Stomach (tissue), 4 donors: Measurements from ENCODE around the gene STK11IP.

Experiments used
- EP300 ChIP-seq: sonication (generic); formaldehyde crosslinking; IDR thresholded peaks from one replicate; pipeline ENCODE4 v1.6.1; 2017; ENCODE audit warnings: antibody characterized with exemption
- POLR2A ChIP-seq, 4 donors: fragments of 450-650 bp; IDR thresholded peaks; one replicate each; pipeline ENCODE4 v1.6.1; 2016; ENCODE audit warnings: antibody characterized with exemption in 4 of 4, control low read depth in 2 of 4, mild to moderate bottlenecking in 1 of 4, moderate library complexity in 1 of 4

DNA sequence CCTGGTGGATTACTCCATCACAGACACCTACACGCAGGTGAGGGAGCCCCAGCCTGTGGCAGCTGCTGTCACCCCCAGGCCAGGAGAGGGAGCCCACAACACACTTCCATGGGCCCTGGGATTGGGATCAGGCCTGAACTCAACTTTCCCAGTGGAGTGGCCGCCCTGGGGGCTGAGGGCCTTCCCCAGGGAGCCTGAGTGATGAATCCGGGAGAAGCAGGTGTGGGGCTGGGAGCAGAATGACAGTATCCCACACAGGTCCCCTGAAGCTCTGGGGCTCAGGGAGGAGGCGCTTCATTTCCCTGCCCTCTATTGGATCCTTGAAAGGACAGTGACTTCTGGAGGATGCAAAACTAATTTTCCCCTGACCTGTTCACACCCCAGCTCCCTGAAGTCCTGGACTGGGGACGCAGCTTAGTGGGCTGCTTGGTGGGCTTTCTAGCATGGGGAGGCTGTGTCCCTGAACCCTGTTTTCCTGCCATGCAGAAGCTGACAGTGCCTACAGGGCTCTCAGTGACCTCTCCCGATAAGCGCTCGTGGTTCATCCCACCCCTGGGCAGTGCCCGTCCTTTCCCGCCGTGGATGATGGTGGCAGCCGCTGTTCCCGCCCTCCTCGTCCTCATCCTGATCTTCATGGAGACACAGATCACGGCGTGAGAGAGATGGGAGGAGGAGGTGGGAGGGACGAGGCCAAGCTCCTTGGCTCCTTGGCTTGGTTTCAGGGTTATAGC is 40.7 kb downstream of the STK11IP start:
- no peak for TF ChIP-seq EP300
- TF ChIP-seq POLR2A (IDR thresholded peaks at IDR 0.05) = no peak
